ENCODE measurements around the gene PLCB1. TPM values are rescaled to one million over a fixed set of nuclear protein-coding genes. Genes with fewer than 3 reads are reported as not detected.

PLCB1 gene
- total and polyA plus RNA-seq, 2 experiments from 2014 or later, result 6.7 to 20.5 TPM

- no peaks in the 10 kb centered on the region for H3K27me3 ChIP-seq
- H3K79me2 ChIP-seq, result no peaks in the 10 kb centered on the region
- H2AFZ ChIP-seq, result no peak overlapping the region
- H3K9me3 ChIP-seq (ENCODE audit: low read depth), result no peaks in the 10 kb centered on the region
- H3K4me2 ChIP-seq, result no peak overlapping the region
- H3K36me3 ChIP-seq (replicated peaks; ENCODE audit: insufficient read depth, low read depth), result no peaks in the 10 kb centered on the region
- TF ChIP-seq EZH2 (IDR thresholded peaks at IDR 0.05; ENCODE audit: borderline replicate concordance) (no peak), CTCF (IDR thresholded peaks at IDR 0.05; ENCODE audit: poor library complexity) (no peak)
- no peaks in the 10 kb centered on the region for H4K20me1 ChIP-seq (ENCODE audit: insufficient read depth, poor library complexity, severe bottlenecking)
- H3K4me1 ChIP-seq (ENCODE audit: insufficient read depth), result no peaks in the 10 kb centered on the region
- no peak for DNase-seq (ENCODE audit: low spot score)
- no peaks in the 10 kb centered on the region for H3K9me2 ChIP-seq (replicated peaks; ENCODE audit: insufficient read depth)
- WGBS (ENCODE audit: low lambda C conversion rate, missing lambda C conversion rate), result 89% methylated on average over 8 of the region's 8 CpGs
- H3K27ac ChIP-seq, result no peak overlapping the region
- no peak overlapping the region for H3K4me3 ChIP-seq
Observed at GRCh38 chr20:8363970-8364733, 232.1 kb downstream of the PLCB1 start.

- no peaks in the 10 kb centered on the region for H3K79me2 ChIP-seq
- no peaks in the 10 kb centered on the region for H3K4me1 ChIP-seq (ENCODE audit: insufficient read depth)
- H2AFZ ChIP-seq, result no peak overlapping the region
- H3K36me3 ChIP-seq (replicated peaks; ENCODE audit: insufficient read depth, low read depth), result no peaks in the 10 kb centered on the region
- 71% methylated on average over 1 of the region's 1 CpG for WGBS (ENCODE audit: low lambda C conversion rate, missing lambda C conversion rate)
- no peak for DNase-seq (ENCODE audit: low spot score)
- H4K20me1 ChIP-seq (ENCODE audit: insufficient read depth, poor library complexity, severe bottlenecking), result no peaks in the 10 kb centered on the region
- TF ChIP-seq CTCF (IDR thresholded peaks at IDR 0.05; ENCODE audit: poor library complexity) (no peak), EZH2 (IDR thresholded peaks at IDR 0.05; ENCODE audit: borderline replicate concordance) (no peak), EZH2phosphoT487 (IDR thresholded peaks at IDR 0.05; ENCODE audit: low read depth, severe bottlenecking, unreplicated experiment) (no peak)
- H3K9me3 ChIP-seq (ENCODE audit: low read depth), result no peaks in the 10 kb centered on the region
- H3K4me2 ChIP-seq, result no peak overlapping the region
- no peak overlapping the region for H3K27ac ChIP-seq
- no peak overlapping the region for H3K4me3 ChIP-seq
- H3K9me2 ChIP-seq (replicated peaks; ENCODE audit: insufficient read depth), result no peaks in the 10 kb centered on the region
- H3K27me3 ChIP-seq, result no peaks in the 10 kb centered on the region
Observed at GRCh38 chr20:8364734-8365078, 232.6 kb downstream of the PLCB1 start.

- no peaks in the 10 kb centered on the region for H3K79me2 ChIP-seq
- H3K4me1 ChIP-seq (ENCODE audit: insufficient read depth), result no peaks in the 10 kb centered on the region
Observed at GRCh38 chr20:8365634-8366033, 233.6 kb downstream of the PLCB1 start.

More at GRCh38 chr20:8365634-8366033, 233.6 kb downstream of the PLCB1 start:
- DNase-seq (ENCODE audit: low spot score), result no peak
- no peaks in the 10 kb centered on the region for H4K20me1 ChIP-seq (ENCODE audit: insufficient read depth, poor library complexity, severe bottlenecking)
- H3K36me3 ChIP-seq (replicated peaks; ENCODE audit: insufficient read depth, low read depth), result no peaks in the 10 kb centered on the region
- H2AFZ ChIP-seq, result no peak overlapping the region
- no peaks in the 10 kb centered on the region for H3K27me3 ChIP-seq
- no peak overlapping the region for H3K4me2 ChIP-seq
- TF ChIP-seq EZH2 (IDR thresholded peaks at IDR 0.05; ENCODE audit: borderline replicate concordance) (no peak), EZH2phosphoT487 (IDR thresholded peaks at IDR 0.05; ENCODE audit: low read depth, severe bottlenecking, unreplicated experiment) (no peak), CTCF (IDR thresholded peaks at IDR 0.05; ENCODE audit: poor library complexity) (no peak)
- H3K27ac ChIP-seq, result no peak overlapping the region
- H3K9me3 ChIP-seq (ENCODE audit: low read depth), result no peaks in the 10 kb centered on the region
- H3K4me3 ChIP-seq, result no peak overlapping the region
- no peaks in the 10 kb centered on the region for H3K9me2 ChIP-seq (replicated peaks; ENCODE audit: insufficient read depth)

Data from hepatocyte (in vitro differentiated cells).